ENCODE results near the gene TMEM63C. TPM values are rescaled to one million over a fixed set of nuclear protein-coding genes. Genes with fewer than 3 reads are reported as not detected.

TMEM63C gene
- total RNA-seq, 1 experiment from 2014 or later = 5.7 TPM

GRCh38 chr14:77281852-77282410 is 100.3 kb downstream of the TMEM63C start:
- Histone ChIP-seq H3K9me3 (ENCODE audit: control insufficient read depth in 1 of 2, insufficient read depth in 1 of 2, low read depth in 1 of 2, low read length in 2 of 2) (no peaks in the 10 kb centered on the region), H3K27me3 (ENCODE audit: insufficient read depth, low read length) (no peaks in the 10 kb centered on the region), H3K9me2 (ENCODE audit: insufficient read depth) (no peaks in the 10 kb centered on the region), H3K4me3 (replicated peaks in 1 of 2; ENCODE audit: low read depth in 1 of 2, low read length in 2 of 2) (no peak overlapping the region), H3K79me2 (ENCODE audit: insufficient read depth, low read length) (no peaks in the 10 kb centered on the region), H3K36me3 (ENCODE audit: control insufficient read depth in 1 of 2, insufficient read depth in 2 of 2, low read length in 2 of 2) (peaks cover 10 to 11% of the 10 kb centered on the region in 2 experiments; a peak in 3 of 4 replicates), H2AFZ (ENCODE audit: low read depth, low read length, poor library complexity, severe bottlenecking) (no peak overlapping the region), H3K4me2 (ENCODE audit: low read length) (no peak overlapping the region), H3K4me1 (ENCODE audit: control insufficient read depth in 1 of 2, insufficient read depth in 2 of 2, low read length in 2 of 2) (no peaks in the 10 kb centered on the region), H3K27ac (ENCODE audit: low read depth, low read length) (no peak overlapping the region), H3K9ac (ENCODE audit: low read length) (no peak overlapping the region), H4K20me1 (ENCODE audit: insufficient read depth) (no peaks in the 10 kb centered on the region)
- DNase-seq (ENCODE audit: low read depth, low spot score) (no peak), ATAC-seq (no peak)
- intact Hi-C loops (cut with micrococcal nuclease) = no loop called here
- TF ChIP-seq TCF7L2 (IDR thresholded peaks at IDR 0.05; ENCODE audit: borderline replicate concordance, extremely low read depth, insufficient read depth, insufficient read length) (no peak), EZH2 (IDR thresholded peaks at IDR 0.05) (no peak), CBX3 (IDR thresholded peaks at IDR 0.05; ENCODE audit: low read depth) (no peak), YY1 (IDR thresholded peaks at IDR 0.05; ENCODE audit: extremely low read depth, insufficient replicate concordance, low read depth, low read length) (no peak), POLR2AphosphoS5 (IDR thresholded peaks at IDR 0.05; ENCODE audit: low read depth, low read length) (no peak), FOSL1 (IDR thresholded peaks at IDR 0.05; ENCODE audit: low read depth) (no peak), RAD21 (IDR thresholded peaks at IDR 0.05; ENCODE audit: low read depth) (no peak), POLR2A (IDR thresholded peaks at IDR 0.05; ENCODE audit: borderline replicate concordance, extremely low read depth, insufficient read depth, insufficient read length) (no peak), MAX (IDR thresholded peaks at IDR 0.05) (no peak), CTCF (IDR thresholded peaks at IDR 0.05 in 2 of 3, conservative IDR thresholded peaks at IDR 0.05 in 1 of 3; ENCODE audit: borderline replicate concordance in 1 of 3, insufficient read depth in 1 of 3, low read depth in 2 of 3, low read length in 2 of 3) (no peak), CEBPB (IDR thresholded peaks at IDR 0.05; ENCODE audit: low read depth) (no peak), EGR1 (IDR thresholded peaks at IDR 0.05; ENCODE audit: low read depth) (no peak), JUND (IDR thresholded peaks at IDR 0.05) (no peak)
- RAD21 ChIA-PET (ENCODE audit: low non-redundant PET in 1 of 2, low total read pairs in 2 of 2, uncharacterized antibody in 2 of 2, unreplicated experiment in 2 of 2) = no interaction called here
- BruUV-seq (replicated peaks) = no TSS peak
- POLR2A ChIA-PET = no interaction called here
- CTCF ChIA-PET = no interaction called here

Measured in HCT116 (cell line).